DMS53 treated with DMSO at 0.1 percent for 48 hours (cell line): ENCODE results near the gene NME5.

Experiments used
- DNase-seq: peaks from one replicate; lab custom pipeline; 2025; ENCODE audit not compliant: unreplicated experiment; lab: John Stamatoyannopoulos, UW

Gene NME5

DNA sequence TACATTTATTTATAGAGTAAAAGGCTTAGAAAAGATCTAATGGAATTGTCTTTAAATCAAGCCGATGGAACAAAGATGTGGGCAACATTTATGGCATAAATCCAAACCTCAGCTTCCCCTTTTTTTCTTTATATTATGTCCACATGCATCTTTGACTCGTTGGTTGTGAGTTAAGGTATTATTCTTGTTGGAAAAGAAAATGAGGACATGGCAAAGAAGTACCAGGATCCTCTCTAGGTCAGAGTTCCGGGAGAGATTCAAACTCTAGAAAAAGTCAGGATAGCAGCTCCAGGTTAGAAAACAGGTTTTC is 508 bp upstream of the NME5 start:
- DNase-seq, result no peak

DNA sequence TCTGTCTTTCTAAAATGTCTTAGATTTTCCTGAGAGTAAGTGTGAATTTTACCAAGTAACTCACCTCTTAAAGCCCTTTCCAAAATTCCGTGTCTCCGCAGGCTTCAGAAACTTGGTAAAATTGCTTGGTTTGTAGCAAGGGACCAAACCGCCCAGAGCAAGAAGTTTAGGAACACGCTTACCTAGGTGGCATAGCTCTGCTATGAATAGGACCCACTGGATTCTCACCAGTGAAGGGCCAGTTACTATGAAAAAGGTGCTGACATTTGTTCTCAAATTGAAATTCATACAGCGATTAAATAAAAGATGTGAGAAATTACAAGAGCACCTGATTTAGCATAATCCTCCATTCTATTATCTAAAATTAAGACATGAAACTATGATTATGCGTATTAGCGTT is 6.7 kb downstream of the NME5 start:
- DNase-seq, result no peak

DNA sequence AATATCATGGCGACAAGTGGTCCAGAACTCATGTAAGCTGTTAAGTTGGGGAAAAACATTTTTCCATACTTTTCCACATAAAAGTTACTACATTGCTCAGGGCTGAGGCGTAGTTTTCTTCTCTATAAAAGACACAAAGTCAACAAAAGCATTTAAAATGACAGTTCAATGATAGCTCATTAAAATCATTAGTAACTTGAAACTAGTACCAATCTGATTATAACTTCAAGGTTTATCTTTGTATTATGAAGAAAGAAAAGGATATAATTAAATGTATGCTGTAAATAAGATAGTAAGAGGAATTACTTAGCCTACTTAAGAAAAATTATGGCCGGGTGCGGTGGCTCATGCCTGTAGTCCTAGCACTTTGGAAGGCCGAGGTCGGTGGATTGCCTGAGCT is 9.9 kb downstream of the NME5 start:
- no peak for DNase-seq

DNA sequence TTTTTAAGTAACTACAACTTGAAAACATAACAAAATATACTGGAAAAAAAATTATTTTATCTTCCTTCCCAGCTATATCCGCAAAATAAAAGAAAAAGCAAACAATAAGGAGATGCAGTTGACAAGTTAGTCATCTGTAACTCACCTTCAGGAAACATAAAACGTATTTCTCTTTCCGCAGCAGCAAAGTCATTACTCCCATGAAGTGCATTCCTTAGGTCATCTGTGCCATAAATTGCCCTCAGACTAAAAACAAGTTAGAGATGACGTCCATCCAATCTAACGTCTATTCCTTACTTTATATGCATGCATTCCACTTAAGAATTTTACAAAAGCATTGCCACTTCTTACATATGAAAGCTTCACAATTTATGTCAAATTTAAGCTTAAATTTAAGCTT is 10.9 kb downstream of the NME5 start:
- DNase-seq, result no peak

DNA sequence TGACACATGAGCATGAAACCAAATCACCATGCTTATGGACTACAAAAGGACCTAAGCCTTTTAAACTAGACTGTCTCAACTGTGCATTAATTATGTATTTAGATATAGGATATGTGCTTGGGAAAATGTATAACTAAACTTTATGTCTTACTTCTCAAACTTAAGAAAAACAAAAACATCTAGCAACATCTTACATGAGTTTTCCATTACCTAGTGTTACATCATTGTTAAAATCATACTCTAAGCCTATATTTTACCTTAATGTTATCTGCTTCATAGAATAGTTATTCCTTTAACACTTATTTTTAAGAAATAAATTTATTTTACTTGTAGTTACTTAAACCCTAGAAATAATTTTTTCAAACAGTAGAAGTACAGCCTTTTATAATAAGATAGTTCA is 24.0 kb downstream of the NME5 start:
- DNase-seq, result no peak

DNA sequence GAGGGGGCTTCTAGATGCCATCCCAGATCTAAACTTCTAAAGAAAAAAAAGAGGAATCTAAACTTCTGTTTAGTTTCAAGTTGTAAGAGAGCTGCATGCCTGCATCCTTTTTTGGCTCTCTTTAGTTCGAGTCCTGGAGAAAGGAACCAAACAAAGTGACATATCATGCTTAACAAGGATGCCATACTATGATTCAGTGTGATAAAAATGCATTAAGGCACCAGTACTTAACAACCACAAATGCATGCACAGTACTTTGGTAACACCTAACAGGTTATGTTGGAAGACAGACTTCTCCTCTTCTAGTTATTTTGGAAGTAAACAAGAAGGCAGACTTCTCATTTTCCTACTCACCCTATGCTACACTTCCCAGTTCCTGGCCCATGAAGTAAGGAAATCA is 27.3 kb downstream of the NME5 start:
- no peak for DNase-seq

DNA sequence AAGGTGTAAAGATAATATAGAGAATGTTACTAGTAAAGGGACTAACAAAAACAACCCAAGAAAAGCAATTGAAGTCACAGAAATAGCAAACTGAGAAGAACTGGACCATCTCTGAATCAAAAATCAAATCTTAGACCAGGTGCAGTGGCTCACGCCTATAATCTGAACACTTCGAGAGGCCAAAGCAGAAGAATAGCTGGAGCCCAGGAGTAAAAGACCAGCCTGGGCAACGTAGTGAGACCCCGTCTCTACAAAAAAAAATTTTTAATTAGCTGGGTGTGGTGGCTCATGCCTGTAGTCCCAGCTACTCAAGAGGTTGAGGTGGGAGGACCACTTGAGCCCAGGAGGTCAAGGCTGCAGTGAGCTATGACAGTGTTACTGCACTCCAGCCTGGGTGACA is 28.0 kb downstream of the NME5 start:
- DNase-seq, result no peak

DNA sequence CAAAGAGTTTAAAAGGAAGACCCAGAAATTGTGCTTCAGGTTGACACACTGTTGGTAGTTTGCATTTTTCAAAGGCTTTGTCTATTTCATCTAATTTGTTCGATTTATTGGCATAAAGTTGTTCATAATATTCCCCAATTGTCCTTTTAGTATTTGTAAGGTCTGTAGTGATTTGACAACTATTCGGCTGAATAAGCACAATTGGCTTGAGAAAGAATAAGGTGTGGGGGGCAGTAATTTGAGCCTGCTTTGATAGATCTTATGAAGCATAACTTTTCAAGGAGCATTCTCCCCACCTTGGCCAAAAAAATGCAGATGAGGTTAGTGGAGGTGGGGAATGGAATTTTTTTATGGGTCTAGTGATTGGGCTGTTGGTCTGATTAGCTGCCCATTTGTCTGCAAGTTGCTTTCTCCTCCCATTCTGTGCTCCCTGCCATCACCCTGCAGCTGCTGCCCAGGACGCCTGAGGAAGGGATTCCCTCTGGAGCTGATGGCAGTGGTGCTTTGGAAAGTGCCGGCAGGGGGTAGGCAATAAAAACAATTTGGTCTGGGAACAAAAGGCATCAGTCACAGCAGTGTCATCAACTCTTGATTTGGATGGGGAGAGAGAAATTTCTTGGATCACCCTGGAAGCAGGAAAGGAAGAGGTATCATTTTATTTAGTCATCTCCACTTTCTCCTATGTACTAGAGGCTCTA is 28.8 kb downstream of the NME5 start:
- no peak for DNase-seq

DNA sequence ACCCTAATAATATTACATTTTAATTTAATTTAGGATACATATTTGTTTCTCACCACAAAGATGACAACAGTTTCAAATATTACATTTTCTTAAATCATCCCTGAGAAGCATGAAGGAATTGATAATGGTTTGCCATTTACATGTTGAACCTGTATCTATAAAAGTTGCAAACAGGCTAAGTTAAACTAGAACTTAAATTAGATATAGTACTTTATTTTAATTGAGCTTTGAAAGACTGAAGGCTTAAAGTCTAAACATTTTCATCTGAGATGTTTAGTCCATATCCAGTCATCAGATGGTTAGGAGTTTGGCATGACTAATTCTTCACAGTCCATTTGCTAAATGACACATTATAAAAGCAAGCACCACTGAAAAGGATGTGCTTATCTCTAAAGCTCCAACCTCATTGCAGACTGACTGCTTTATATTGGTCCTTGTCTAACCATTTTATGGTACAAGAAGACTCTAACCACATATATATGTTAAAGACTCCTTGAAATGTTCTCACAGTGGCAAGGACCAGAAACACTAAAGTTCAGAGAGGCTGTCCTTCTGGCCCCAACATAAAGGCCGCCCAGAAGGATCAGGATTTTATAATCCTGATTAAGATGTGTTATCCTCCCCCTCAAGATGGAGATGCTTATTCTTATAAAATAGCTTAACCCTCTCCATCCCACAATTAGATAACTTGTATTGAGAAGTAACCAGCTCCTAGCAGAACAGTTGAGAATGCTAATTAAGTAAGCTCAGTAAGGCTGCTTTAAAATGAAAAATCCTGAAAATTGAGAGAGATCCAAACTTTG is 29.6 kb downstream of the NME5 start:
- no peak for DNase-seq

DNA sequence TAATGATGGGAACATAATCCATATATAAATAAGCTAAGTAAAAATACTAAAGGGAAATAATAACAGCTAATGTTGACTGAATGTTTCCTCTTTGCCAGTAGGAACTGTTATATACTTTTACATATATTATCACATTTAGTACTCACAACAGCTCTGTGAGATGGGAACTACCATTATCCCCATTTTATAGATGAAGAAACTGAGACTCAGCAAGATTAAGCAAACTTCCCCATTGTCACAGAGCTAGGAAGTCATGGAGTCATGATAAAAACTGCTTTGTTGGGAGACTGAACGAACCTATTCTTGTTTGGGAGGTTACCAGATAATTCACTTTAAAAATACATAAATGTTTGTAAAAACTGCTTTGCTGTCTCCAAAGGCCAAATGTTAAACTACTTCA is 32.0 kb downstream of the NME5 start:
- DNase-seq, result no peak

DNA sequence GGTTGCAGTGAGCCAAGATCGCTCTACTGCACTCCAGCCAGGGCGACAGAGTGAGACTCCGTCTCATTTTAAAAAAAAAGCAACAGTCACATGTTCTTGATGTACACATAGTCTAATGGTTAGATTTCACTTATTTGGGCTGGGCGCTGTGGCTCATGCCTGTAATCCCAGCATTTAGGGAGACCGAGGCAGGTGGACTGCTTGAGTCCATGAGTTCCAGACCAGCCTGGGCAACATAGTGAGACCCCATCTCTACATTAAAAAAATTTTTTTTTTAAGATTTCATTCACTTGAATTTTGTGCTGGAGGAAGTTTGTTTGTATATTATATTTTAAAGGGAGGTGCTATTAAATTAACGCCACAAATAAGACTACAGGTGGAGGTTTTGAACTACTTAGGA is 33.5 kb downstream of the NME5 start:
- no peak for DNase-seq

DNA sequence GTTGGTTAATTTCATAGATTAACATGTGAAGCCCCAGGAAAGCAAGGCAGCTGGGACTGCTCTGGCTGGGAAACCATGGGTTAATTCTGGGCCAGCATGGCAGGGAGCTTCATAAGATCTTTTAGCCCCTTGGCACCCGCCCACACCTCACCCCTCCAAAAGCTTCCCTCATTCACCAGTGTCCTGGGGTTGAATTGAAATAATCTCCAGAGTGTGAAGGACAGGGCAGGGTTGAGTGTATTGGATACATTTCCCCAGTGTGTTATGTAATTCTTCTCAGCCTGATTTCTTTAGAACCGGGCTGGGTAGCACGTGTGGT is 36.0 kb downstream of the NME5 start:
- DNase-seq, result no peak

DNA sequence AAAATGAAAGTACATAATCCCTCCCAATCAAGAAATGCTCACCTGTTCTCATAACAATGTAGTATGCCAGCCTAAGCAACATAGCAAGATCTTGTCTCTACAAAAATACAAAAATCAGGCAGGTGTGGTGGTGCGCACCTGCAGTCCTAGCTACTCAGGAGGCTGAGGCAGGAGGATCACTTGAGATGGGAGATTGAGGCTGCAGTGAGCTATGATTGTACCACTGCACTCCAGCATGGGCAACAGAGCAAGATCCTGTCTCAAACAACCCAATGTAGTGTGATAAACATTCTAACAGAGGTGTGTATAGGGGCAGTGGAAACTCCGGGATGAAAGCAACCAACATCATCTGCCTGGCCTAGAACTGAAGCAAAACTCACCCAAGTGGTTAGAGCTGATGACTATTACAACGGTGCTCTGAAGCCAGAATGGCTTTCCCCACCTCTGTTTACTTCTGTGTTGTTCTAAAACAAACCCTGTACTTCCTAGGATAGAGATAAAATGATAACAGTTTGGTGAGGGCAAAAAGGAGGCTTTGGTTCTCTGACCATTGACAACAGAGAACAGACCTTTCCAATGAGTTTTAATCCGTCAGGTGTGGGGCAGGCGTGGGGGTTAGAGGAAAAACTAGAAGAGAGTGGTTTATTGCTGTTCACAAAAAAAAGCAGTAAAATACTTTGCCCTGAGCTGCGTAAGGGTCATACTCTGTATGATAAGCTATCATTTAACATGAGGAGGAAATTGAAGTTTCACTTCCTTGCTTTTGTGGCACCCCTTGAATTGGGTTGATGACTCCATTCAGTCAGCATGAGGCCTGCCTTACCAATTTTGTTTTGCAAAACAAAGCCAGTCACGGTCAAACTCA is 36.5 kb downstream of the NME5 start:
- DNase-seq, result no peak

DNA sequence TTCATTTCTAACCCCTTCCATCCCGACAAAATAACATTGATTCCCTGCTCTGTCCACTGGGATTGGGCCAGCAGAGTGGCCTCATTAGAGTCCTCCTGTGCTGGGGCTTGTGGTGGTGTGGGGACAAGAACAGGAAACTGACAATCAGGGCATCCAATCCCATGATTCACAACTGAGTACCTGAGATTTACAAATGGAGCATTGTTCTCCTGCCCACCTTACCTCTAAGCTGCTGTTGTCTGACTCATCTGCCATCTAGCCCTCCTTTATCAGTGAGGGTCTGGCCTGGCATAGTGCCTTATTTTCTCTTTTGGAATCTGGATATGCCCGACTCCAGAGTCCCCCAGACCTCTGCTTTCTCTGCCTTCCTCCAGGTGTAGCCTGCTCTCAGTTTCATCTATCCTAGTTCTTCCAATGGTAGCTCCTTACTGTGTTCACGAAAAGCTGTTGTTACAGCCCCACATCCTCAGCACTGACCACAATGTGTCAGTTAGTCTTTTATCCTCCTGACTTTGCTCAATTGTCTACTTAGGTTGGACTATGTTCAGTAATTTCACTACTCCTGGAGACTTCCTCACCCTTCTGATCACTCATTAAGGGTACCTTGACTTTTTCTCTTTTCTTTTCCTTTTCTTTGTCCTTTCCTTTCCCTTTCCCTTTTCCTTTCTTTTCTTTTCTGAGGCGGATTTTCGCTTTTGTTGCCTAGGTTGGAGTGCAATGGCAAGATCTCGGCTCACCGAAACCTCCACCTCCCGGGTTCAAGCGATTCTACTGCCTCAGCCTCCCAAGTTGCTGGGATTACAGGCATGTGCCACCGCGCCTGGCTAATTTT is 42.0 kb downstream of the NME5 start:
- no peak for DNase-seq

DNA sequence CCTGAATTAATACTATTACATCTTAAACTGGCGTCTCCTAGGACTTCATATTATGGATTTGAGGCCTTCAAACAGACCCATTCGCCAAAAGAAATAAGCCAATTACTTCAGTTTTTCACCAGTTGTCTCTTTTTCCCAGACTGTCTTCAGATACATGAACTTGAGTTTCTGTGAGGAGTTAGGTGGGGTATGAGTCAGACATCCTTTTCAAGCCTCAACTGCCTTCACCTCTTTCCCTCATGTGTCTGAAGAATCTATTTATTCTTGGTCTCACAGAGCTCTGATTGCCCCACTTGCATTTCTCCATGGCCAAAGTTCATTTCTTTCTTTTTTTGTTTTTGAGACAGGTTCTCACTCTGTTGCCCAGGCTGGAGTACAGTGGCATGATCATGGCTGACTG is 42.9 kb downstream of the NME5 start:
- no peak for DNase-seq

DNA sequence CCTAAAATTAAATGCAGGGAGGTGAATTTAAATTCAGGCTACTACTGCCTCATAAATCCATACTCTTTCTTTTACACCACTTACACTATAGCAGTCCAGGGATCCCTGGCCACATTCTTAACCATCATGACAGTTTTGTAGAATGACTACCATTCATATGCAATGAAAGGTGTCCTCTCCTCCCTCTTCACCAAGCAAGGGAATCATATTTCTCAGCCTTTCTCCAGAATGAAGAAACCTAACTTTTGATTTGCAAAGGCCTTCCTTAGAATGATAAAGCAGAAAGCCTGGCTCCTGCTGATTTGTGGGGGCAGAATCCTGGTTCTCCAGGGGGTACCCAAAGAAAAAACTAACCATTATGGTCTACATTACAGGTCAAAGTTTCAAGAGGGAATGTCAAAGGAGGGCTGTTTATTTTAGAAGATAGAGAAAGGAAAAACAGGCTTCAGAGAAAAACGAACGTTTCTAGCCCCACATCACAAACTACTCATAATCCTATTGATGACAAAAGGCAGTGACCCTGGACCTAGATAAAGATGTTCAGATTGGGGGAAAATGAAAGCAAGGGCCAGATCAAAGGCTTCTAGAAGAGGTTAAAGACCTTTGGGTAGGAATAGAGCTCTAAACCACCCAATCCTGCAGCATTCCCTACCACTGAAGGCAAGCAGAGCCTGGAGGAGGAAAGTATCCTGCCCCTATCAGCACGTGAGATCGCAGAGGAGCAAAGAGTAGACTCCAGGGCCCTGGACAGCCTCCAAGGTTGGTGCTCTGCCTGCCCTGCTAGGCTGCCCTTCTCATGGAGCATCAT is 43.9 kb downstream of the NME5 start:
- DNase-seq, result no peak

DNA sequence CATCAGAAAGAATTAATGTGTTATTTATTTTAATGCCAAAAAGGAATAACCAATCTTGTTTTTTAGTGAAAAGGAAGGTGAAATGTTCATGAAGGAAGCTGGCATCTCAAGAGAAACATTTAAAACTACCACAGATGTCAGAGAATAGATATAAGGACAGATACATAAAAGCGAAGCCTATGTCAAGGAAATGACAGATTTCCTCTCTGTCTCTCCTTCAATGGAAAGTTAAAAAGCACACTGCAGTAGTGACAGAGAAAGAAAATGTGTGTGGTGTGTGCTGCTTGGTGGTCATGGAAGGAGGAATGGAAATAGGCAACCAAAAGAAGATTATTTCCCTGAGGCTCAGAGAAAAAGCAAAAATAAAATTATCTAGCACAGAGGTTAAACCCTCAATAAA is 46.2 kb downstream of the NME5 start:
- no peak for DNase-seq

DNA sequence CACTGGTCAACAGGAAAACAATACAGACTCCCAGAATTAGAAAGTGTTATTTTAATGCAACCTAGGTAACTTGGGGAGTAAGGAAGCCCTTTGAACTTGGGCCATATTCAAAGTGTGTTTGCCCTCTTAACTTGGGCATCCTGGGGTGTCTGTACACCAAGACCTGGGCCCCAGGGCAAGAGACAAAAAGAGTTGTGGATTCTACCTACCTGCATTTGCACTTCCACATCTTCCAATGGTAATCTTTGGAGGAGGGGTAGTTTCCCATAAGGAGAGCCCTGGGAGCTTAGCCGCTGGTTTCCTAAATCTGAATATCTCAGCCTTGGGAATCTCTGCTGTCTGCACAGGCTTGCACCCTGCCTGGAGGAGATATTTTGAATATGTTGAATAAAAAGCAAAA is 46.9 kb downstream of the NME5 start:
- no peak for DNase-seq

DNA sequence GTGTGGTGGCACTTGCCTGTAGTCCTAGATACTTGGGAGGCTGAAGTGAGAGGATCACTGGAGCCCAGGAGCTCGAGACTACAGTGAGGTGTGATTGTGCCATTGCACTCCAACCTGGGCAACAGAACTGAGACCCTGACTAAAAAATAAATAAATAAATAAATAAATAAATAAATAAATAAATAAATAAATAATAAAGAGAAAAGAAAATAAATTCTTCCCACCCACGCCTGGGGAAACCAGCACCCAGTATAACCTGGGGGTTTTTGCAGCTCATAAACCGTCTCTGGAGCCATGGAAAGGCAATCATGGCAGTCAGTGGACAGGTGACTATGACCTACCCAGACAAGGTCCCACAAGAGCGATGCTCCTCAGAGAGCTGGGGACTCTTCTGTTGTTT is 47.5 kb downstream of the NME5 start:
- DNase-seq, result no peak

DNA sequence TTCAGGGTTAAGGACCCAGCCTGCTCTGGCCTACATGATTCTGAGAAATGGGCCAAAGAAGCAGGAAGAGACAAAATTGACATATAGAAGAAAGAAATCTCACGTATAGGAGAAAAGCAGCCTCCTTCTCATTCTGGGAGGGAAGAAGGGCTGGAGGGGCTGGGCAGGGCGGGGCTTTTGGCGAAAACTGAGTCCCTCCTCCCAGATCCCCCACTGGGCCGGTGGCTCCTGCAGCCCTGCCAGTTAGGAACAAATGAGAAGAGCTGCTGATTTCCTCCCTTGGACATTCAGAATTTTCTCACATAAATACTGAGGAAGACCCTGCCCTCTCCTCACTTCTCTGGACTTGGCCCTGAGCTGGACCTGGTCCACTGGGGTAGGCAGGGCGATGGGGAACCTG is 55.5 kb downstream of the NME5 start, which contains the start of gene WNT8A:
TSS of gene WNT8A (plus strand) at position 332 of the 400 bp plus-strand sequence. CDS start 95 bp downstream, outside the sequence.
- no peak for DNase-seq
